GM21390 (cell line): Measurements from ENCODE around the gene HARS1.
"Not testable (repeated sequence)": the region's sequence is repeated elsewhere in the genome, so short reads cannot be mapped to it uniquely, and the experiment has no call there.

ENCODE experiments used
- ATAC-seq: cut with Tn5 transposase; IDR thresholded peaks from one replicate; pipeline ENCODE4 v1.9.1; 2021; ENCODE audit not compliant: unreplicated experiment

Gene HARS1

GRCh38 chr5:140690941-140691924, at the start of gene HARS1, which contains the start of gene HARS2:
Gene HARS1, minus strand, starts transcription at chr5:140691370. Its CDS starts 66 bp downstream, at chr5:140691304.
Gene HARS2, plus strand, starts transcription at chr5:140691455. Its CDS starts 194 bp downstream, at chr5:140691649.
- ATAC-seq: peak; percentile 97

GRCh38 chr5:140737486-140737885, 46.3 kb upstream of the HARS1 start:
- ATAC-seq: no peak

- ATAC-seq: no peak
Measured at GRCh38 chr5:140734354-140734753, 43.2 kb upstream of the HARS1 start.

GRCh38 chr5:140733098-140733497, 41.9 kb upstream of the HARS1 start:
- ATAC-seq: no peak

- ATAC-seq: peak; percentile 82
Measured at GRCh38 chr5:140725799-140726471, 34.8 kb upstream of the HARS1 start.

- ATAC-seq: not testable (repeated sequence)
Measured at GRCh38 chr5:140721395-140721794, 30.2 kb upstream of the HARS1 start.

GRCh38 chr5:140720738-140721137, 29.6 kb upstream of the HARS1 start:
- ATAC-seq: not testable (repeated sequence)

- no peak for ATAC-seq
Measured at GRCh38 chr5:140718266-140718592, 27.1 kb upstream of the HARS1 start.

- not testable (repeated sequence) for ATAC-seq
Measured at GRCh38 chr5:140716238-140716637, 25.1 kb upstream of the HARS1 start.

GRCh38 chr5:140713562-140714094, 22.5 kb upstream of the HARS1 start:
- ATAC-seq: no peak

- ATAC-seq: no peak
Measured at GRCh38 chr5:140711794-140712193, 20.6 kb upstream of the HARS1 start.

- ATAC-seq: peak; percentile 83
Measured at GRCh38 chr5:140710899-140711552, 19.9 kb upstream of the HARS1 start.

GRCh38 chr5:140708787-140709186, 17.6 kb upstream of the HARS1 start:
- ATAC-seq: not testable (repeated sequence)

- ATAC-seq: no peak
Measured at GRCh38 chr5:140707812-140708211, 16.6 kb upstream of the HARS1 start.

GRCh38 chr5:140700177-140701144, 9.3 kb upstream of the HARS1 start, which contains the start of gene ZMAT2:
Gene ZMAT2, plus strand, starts transcription at chr5:140700447. Its CDS starts 14 bp downstream, at chr5:140700461.
- ATAC-seq: peak; percentile 97

GRCh38 chr5:140696891-140697492, 5.8 kb upstream of the HARS1 start:
- ATAC-seq: no peak

GRCh38 chr5:140694276-140694675, 3.1 kb upstream of the HARS1 start:
- no peak for ATAC-seq

- ATAC-seq: no peak
Measured at GRCh38 chr5:140690376-140690932, 716 bp downstream of the HARS1 start.

GRCh38 chr5:140678993-140679392, 12.2 kb downstream of the HARS1 start:
- no peak for ATAC-seq
